GM10248 (cell line): ENCODE measurements around the gene ABCB6.
"Not testable (repeated sequence)": the region's sequence is repeated elsewhere in the genome, so short reads cannot be mapped to it uniquely, and the experiment has no call there.

Experiments used
- CTCF ChIA-PET: fragments of 300-600 bp; sonication (Branson Sonifier 250); formaldehyde crosslinking; extraction: SDS; loops from one replicate; lab custom pipeline; 2021; ENCODE audit warnings: antibody characterized with exemption; lab: Yijun Ruan, JAX
- POLR2A ChIA-PET: fragments of 350-650 bp; sonication (Branson Sonifier 250); formaldehyde crosslinking; extraction: SDS; loops from one replicate; lab custom pipeline; 2020; ENCODE audit warnings: antibody characterized with exemption; lab: Yijun Ruan, JAX
- DNase-seq: peaks from one replicate; pipeline ENCODE4 v3.0.0; 2012; ENCODE audit errors: extremely low spot score
- TF ChIP-seq, protein P1 (sequence below): IDR thresholded peaks from 2 replicates; pipeline ENCODE4 v1.5.1; 2012; ENCODE audit warnings: mild to moderate bottlenecking, low read depth; ENCODE audit errors: extremely low read depth, missing control alignments, control extremely low read depth

Gene ABCB6

GRCh38 chr2:219218732-219219701 is at the start of gene ABCB6:
ABCB6 (minus strand) TSS chr2:219218958; CDS start chr2:219218673, 285 bp downstream.
- DNase-seq, result peak; percentile 93
- TF ChIP-seq, protein P1, sequence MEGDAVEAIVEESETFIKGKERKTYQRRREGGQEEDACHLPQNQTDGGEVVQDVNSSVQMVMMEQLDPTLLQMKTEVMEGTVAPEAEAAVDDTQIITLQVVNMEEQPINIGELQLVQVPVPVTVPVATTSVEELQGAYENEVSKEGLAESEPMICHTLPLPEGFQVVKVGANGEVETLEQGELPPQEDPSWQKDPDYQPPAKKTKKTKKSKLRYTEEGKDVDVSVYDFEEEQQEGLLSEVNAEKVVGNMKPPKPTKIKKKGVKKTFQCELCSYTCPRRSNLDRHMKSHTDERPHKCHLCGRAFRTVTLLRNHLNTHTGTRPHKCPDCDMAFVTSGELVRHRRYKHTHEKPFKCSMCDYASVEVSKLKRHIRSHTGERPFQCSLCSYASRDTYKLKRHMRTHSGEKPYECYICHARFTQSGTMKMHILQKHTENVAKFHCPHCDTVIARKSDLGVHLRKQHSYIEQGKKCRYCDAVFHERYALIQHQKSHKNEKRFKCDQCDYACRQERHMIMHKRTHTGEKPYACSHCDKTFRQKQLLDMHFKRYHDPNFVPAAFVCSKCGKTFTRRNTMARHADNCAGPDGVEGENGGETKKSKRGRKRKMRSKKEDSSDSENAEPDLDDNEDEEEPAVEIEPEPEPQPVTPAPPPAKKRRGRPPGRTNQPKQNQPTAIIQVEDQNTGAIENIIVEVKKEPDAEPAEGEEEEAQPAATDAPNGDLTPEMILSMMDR, result no peak
- CTCF ChIA-PET, result interaction anchor here (0.6 to 1.8 kb wide), 6 partner anchors 19 to 76 kb away, joined by 3 to 6 read pairs (median 4); partner anchors contain the start of gene DNAJB2
- POLR2A ChIA-PET, result interaction anchor here (0.6 to 0.8 kb wide), 3 partner anchors 36 to 47 kb away, joined by 3 to 4 read pairs (median 3); no protein-coding TSS in a partner anchor

- DNase-seq, result no peak
- CTCF ChIA-PET, result interaction anchor here (2.0 to 12.8 kb wide), 3 partner anchors 8 to 27 kb away, joined by 8 to 114 read pairs (median 8); partner anchors contain the start of gene DNAJB2
- POLR2A ChIA-PET, result no interaction called here
- TF ChIP-seq, protein P1, result no peak
These were observed 49.5 kb upstream of the ABCB6 start for GRCh38 chr2:219268294-219268693.

DNA sequence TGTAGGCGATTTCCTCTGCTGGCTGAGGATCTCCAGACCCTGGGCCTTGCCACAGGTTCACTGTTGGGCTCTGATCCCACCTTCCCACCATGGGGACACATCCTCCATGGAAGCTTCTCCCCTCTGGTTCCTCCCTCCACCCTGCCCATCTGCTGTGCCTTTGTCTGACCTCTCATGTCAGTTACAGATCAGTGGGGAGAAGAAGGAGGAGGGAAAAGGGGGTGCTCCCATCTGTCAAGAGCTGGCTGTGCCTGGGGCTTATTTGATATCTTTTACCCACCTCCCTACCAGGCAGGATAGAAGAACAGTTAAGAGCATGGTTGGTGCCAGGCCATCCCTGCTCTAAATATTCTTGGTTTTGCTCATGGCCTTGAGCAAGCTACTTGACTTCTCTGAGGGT is 48.1 kb upstream of the ABCB6 start:
- no peak for DNase-seq
- TF ChIP-seq, protein P1, result no peak
- CTCF ChIA-PET, result interaction anchor here (1.1 to 12.8 kb wide), 7 partner anchors 9 to 108 kb away, joined by 3 to 114 read pairs (median 4); partner anchors contain the start of genes DNAJB2 and TUBA4B
- POLR2A ChIA-PET, result no interaction called here

GRCh38 chr2:219266232-219266631 is 47.5 kb upstream of the ABCB6 start:
- no peak for DNase-seq
- TF ChIP-seq, protein P1, result no peak
- POLR2A ChIA-PET, result no interaction called here
- CTCF ChIA-PET, result interaction anchor here (1.1 to 12.8 kb wide), 7 partner anchors 8 to 107 kb away, joined by 3 to 114 read pairs (median 4); partner anchors contain the start of genes DNAJB2 and TUBA4B

GRCh38 chr2:219261024-219261855 is 42.5 kb upstream of the ABCB6 start:
- CTCF ChIA-PET, result interaction anchor here (0.9 to 12.8 kb wide), 14 partner anchors 9 to 157 kb away, joined by 3 to 114 read pairs (median 4); partner anchors contain the start of gene DNAJB2
- POLR2A ChIA-PET, result interaction anchor here (0.8 to 1.9 kb wide), 2 partner anchors 11 to 18 kb away, joined by 3 to 6 read pairs; partner anchors contain the start of gene DNAJB2

GRCh38 chr2:219258942-219259341 is 40.2 kb upstream of the ABCB6 start:
- CTCF ChIA-PET, result interaction anchor here (0.8 to 12.8 kb wide), 5 partner anchors 8 to 99 kb away, joined by 3 to 114 read pairs (median 6); partner anchors contain the start of gene DNAJB2
- POLR2A ChIA-PET, DNase-seq: not testable (repeated sequence)

More at GRCh38 chr2:219261024-219261855, 42.5 kb upstream of the ABCB6 start:
- DNase-seq, result no peak
- TF ChIP-seq, protein P1, result no peak
